ENCODE results near the gene SERGEF.
"Not testable (repeated sequence)": the region's sequence is repeated elsewhere in the genome, so short reads cannot be mapped to it uniquely, and the experiment has no call there.

SERGEF gene

DNA sequence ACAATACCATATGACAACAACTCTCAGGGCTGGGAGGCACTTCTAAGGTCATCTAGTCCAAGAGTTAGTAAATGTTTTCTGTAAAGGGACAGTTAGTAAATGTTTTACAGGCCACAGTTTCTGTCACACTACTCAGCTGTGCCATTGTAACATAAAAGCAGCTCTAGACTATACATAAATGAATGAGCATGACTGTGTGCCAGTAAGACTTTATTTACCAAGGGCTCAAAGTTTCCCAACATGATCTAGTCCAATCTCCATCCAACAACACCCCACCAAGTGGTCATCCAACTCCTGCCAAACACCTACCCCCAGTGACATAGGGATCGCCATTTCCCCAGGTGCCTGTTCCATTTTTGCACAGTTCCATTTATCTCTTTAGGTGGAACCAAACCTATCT is 12.1 kb downstream of the SERGEF start:
- DNase-seq (ENCODE audit: low read depth in 2 of 2), result no peak

DNA sequence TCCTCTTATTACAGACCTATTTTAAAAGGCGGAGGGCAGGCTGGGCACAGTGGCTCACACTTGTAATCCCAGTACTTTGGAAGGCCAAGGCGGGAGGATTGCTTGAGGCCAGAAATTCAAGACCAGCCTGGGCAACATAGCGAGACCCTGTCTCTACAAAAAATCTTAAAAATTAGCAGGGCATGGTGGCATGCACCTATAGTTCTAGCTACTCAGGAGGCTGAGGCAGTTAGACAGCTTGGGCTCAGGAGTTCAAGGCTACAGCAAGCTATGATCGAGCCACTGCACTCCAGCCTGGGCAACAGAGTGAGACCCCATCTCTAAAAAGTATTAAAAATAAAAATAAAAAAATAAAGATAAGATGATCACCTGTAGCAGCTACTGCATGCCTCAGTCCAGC is 12.7 kb downstream of the SERGEF start:
- not testable (repeated sequence) for DNase-seq (ENCODE audit: low read depth in 2 of 2)

DNA sequence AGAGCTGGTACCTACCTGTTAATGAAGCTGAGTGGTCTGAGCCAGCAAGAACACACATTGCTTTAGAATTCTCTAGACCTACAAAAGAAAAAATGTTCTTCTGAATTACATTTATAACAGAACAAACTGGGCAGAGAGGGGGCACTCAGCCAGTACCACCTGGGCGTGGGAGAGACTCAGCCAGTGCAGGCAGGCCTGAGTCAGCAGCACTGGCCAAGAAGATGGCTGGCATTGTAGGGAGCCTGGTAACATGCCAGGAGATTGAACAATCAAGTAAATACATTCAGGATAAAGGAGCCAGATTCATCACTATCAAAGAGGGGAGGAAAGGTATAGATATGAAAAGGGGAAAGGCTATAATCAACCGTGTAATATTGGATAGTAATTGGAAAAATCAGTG is 19.9 kb downstream of the SERGEF start:
- DNase-seq (ENCODE audit: low read depth in 2 of 2), result no peak

- DNase-seq (ENCODE audit: low read depth in 2 of 2), result no peak
These were observed 20.9 kb downstream of the SERGEF start for GRCh38 chr11:17991783-17992433.

GRCh38 chr11:17989306-17989705 is 23.5 kb downstream of the SERGEF start:
- DNase-seq (ENCODE audit: low read depth in 2 of 2), result no peak

DNA sequence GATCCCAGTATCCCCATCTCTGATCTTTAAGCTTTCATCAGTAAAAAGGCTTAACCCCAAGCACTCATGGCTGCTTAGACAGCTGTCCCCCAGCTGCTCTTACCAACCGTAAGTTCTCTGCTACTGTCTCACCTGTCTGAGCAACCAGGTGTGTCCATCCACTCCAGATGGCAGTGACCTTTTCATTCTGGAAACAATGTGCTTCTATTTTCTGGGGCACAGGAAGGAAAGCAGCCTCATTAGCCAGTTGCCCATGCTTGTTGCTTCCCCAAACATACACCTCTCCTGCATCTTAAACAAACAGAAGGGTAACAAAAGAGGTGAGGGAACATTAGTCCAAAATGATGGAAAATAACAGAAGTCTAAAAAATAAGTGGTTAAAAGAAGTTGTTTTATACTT is 24.4 kb downstream of the SERGEF start:
- DNase-seq (ENCODE audit: low read depth in 2 of 2), result no peak

- DNase-seq (ENCODE audit: low read depth in 2 of 2), result no peak
These were observed 25.0 kb downstream of the SERGEF start for GRCh38 chr11:17987826-17988225.

DNA sequence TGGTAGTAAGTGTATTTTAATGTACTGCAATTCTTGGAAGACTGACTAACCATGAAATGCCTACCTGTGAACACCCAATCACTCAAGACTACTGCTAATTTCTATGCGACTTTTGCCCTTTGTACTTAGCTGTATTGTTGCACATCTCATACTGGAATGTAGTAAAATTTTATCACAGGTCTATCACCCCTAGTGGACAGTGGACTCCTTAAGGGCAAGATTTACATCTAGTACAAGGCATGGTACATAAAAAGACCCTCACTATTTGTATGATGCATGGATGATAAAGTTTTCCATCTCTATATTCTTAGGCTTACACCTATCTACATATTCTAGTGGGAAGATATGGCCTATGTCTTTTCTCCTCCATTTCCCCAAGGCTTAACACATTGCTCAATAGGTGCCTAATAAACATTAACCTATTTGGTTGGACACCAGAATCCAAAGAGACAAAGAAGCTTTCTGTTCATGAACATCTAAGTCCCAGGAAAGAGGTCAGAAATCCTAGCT is 26.1 kb downstream of the SERGEF start:
- no peak for DNase-seq (ENCODE audit: low read depth in 2 of 2)

DNA sequence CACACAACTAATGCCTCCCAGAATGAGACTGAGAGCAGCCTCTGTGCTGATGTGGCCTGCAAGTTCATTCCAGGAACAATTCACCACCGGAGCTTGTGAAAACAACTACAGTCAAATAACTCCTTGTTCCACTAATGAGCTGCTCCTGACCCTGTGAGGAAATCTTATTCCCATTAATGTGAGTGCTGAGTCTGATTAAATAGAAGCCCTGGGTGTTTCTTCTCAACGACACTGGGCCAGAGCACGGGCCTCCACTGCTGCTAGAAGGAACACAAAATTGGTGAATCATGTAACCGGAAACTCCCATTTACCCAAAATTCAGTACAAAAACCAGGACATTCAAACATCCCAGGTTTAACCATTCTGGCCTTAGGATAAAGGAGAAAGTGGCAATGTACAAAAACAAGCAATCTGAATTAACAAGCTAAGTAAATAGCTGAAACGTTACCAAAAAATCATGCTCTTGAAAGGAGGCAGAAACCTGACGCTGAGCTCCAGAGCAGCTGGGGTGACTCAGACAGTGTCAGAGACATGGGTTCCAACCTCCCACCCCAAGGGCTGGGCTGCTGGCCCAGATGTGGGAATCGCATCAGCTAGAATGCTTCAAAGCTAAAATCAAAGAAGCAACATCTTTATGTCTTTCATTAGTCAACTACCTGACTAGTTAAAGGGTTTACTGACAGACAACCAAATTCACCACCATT is 26.7 kb downstream of the SERGEF start:
- no peak for DNase-seq (ENCODE audit: low read depth in 2 of 2)

GRCh38 chr11:17985517-17985916 is 27.3 kb downstream of the SERGEF start:
- no peak for DNase-seq (ENCODE audit: low read depth in 2 of 2)

DNA sequence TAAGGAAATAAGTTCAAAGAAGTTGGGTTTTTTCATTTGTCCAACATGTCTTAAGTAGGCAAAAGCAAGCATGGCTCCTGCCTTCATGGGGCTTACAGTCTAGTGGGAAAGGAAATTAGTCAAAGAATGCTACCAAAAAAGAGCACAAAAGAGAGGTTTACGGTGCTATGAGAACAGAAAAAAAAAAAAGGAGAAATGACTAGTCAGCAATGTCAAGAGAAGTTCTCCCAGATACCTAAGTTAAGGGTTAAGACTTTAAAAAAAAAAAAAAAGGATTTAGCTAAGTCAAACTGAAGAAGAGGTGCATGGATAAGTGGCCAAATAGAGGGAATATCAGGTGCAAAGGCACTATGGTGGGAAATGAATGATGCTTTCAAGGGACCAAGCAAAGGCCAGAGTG is 29.3 kb downstream of the SERGEF start:
- DNase-seq (ENCODE audit: low read depth in 2 of 2), result no peak

- DNase-seq (ENCODE audit: low read depth in 2 of 2), result no peak
These were observed 33.0 kb downstream of the SERGEF start for GRCh38 chr11:17979770-17980371.

DNA sequence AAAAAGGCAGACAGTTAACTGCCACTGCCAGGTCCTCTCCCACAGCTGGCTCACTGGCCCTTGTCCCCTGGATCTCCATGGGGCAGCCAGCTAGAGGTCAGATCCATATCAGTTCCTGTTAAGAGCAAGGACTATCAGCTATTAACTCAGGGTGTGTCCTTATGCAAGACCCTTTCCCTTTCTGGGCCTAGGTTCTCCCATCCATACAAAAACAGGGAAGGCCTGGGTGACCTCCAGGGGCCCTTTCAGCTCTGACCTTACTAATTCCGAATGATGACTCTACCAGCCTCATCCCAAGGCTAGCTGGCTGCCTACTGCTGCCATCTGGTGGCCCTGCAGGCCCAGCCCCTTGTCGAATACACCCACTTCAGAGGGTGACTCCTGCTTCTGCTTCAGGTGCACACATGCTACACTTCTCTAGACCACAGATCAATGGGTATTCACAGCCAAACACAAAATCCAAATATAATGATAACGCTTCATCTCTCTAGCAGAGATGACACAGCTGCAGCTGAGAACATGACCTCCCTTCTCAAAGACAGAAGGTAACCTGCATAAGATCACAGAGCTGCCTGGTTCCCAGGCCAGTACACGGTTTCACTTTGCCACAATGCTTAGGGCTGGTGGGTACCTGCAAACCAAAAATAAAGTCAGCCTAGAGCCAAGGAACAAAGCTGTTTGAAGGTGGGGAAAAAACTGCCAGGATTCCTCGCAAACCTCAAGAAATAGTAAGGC is 34.1 kb downstream of the SERGEF start:
- no peak for DNase-seq (ENCODE audit: low read depth in 2 of 2)

DNA sequence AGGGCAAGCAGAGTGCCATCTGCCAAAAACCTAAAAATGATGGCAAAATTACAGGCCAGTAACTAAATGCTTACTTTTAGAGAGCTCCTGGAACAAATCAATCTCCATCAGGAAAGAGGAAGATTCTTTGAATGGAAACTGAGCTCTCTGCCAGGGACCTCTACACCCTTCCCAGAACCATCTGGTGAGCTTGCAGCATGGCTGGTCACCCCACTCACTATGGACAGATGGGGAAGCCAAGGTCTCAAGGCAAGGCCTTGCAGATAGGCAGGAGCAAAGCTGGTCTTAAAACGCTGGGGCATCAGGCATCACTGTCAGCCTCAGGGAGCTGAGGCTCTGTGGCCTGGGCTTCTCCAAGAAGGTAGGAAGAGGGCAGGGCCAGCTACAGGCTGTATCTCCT is 36.2 kb downstream of the SERGEF start:
- no peak for DNase-seq (ENCODE audit: low read depth in 2 of 2)

DNA sequence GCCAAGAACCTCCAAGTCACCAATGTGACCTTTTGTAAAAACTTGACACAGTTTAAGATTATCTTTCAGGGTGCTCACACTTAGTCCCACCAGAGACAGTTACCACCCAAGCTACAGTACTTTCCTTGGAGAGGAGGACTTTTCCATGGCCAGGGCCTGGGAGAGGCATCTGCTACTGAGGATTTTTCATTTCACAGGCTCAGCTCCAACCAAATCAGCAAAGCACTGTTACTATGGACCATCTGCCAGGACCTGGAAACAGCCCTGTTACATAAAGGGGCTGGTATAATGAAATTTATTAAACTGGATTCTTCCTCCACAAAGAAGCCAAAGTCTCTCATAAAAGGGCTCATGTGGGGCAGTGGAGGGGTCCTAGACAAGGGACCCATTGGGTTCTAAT is 38.6 kb downstream of the SERGEF start:
- DNase-seq (ENCODE audit: low read depth in 2 of 2), result no peak

DNA sequence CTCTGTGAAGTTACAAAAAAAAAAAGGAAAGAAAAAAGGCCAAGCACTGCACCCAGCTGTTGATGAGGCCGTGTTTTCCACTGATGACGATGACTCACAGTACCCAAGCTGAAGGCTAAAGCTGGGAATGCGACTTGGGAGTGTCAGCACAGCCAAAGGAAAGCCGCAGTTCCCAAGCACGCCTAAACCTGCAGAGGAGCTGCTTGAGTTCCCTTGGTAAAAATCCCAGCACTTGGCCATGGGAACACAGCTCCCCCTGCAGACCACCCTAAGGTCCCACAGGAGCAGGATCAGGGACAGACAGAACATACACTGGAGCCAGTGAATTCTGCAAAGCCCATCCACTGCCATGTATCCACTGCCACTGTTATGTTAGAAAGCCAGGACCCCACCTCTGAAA is 39.9 kb downstream of the SERGEF start:
- no peak for DNase-seq (ENCODE audit: low read depth in 2 of 2)

- DNase-seq (ENCODE audit: low read depth in 2 of 2), result no peak
These were observed 44.6 kb downstream of the SERGEF start for GRCh38 chr11:17968206-17968605.

DNA sequence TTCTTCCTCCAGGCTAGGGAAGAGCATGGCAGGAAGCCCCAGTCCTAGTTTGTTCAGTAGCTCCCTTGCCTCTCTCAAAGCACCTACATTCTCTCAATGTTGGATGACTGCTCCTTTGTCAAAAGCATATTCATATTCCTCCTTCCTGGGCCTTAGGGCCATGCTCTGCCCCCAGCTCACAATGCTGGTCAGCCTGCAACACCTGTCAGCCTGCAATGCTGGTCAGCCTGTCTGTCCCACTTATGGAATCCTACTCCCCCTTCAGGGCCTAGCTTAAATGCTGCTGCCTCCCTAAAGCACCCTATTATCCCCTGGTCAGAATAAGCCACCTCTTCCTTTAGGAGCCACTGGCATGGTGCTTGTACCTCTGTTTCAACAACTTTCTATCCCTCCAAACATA is 45.2 kb downstream of the SERGEF start:
- DNase-seq (ENCODE audit: low read depth in 2 of 2), result no peak

DNA sequence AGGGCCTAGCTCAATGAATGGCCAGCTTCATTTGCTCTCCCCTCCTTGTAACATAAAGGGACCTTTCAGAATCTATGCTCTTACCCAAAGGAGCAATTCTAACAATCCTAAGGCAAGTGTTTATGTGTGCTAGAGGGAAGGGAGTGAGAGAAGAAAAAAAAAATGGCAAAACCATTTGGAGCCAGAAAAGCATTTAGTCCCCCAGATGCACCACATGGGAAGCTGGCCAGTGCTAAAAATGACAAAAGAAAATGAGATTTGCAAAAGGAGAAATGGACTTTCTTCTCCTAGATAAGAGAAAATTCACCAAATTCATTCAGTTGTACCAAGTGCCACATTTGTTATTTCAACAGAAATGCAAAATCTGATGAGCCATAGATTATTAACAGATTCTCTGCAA is 52.8 kb downstream of the SERGEF start:
- DNase-seq (ENCODE audit: low read depth in 2 of 2), result no peak

DNA sequence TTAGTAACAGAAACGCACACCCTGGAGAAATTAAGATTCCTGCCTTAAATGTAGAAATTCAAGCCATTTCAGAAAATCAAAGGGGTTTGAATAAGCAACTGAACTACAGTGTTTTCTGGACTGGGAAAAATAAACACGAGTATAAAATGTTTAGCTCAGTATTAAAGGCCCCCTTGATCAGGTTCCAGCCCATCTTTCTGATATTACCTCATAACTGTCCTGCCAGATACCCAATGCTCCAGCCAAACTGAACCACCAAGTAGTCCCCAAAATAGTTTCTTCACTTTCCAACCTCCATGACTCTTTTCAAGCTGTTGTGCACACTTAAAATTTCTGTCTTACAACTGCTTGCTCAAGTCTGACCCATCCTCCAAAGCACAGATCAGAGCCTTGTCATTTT is 54.4 kb downstream of the SERGEF start:
- no peak for DNase-seq (ENCODE audit: low read depth in 2 of 2)

DNA sequence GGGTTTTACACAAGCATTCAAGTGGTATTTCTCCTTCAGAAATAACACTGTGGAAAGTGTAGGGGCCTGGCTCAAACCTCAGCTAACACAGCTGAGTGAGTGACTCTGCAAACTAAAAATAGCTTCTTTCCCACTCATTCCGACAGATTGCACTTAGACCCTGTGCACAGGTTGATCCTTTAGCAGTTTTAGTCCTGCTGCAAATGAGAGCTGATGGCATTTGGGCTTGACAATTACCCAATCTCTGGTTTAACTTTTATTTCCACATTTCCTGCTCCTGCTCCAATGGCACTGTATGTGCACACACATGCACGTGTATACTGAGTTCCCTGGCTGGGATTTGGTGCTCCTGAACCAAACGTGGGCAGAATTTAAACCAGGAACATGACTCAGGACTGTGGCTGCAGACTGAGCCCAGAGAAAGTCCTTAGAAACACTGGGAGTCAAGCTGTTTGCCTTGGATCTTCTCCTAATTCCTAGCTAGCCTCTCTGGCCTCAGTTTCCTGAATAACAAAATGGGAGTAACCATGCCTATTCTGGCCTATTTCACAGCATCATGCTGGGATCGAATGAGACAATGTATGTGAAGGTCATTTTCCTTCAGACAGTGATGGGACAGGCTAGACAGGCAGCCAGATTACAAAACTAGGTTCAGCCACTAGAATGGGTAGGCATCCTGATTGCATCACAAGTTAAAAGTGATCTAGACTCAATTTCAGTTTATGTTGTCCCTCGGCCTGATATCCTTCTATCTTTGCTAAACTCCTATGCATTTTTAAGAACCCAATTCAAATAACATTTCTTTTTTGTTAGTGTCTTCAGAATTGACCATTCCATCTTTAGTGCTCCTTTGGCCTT is 58.2 kb downstream of the SERGEF start:
- DNase-seq (ENCODE audit: low read depth in 2 of 2), result no peak

DNA sequence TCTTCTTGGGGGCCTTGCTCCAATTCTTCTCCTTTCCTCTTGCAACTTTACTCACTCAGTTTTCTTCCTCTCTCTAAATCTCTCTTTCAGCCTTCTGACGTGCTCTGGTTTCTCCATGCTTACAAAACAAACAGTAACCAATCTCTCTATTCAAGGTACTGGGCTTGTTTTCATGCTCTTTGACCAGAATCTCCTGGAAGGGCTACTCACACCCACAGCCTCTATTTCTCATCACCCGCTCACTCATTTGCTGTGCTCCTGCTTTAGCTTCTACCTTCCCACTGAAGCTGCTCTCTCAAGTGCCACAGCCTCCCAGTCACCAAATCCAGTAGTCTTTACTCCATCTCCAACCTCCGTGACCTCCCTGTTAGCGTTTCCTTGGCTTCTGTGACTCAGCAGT is 60.4 kb downstream of the SERGEF start:
- DNase-seq (ENCODE audit: low read depth in 2 of 2), result no peak

Measured in stimulated activated CD8-positive, alpha-beta memory T cell treated with anti-CD3 and anti-CD28 coated beads, Interleukin-15, amount 100 ng/mL, for 48 hours (primary cell).